ENCODE measurements around the gene MYBPHL.
A peak's percentile ranks its signal among the peaks of the same experiment; 100 is the strongest.

The MYBPHL gene

DNA sequence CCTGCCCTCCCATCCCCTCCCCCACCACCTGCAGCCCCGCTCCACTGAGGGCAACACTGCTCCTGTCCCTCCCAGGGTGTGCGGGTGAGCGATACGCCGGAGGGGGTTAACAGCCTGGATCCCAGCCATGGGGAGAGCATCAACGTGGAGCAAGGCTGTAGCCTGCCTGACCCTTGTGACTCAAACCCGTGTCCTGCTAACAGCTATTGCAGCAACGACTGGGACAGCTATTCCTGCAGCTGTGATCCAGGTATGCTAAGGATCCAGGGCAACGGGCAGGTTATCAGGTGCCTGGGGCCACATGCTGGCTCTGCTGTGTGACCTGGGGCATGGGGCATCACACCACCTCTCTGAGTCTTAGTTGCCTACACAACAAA is 42.4 kb downstream of the MYBPHL start:
- DNase-seq (ENCODE audit: low spot score) = no peak

DNA sequence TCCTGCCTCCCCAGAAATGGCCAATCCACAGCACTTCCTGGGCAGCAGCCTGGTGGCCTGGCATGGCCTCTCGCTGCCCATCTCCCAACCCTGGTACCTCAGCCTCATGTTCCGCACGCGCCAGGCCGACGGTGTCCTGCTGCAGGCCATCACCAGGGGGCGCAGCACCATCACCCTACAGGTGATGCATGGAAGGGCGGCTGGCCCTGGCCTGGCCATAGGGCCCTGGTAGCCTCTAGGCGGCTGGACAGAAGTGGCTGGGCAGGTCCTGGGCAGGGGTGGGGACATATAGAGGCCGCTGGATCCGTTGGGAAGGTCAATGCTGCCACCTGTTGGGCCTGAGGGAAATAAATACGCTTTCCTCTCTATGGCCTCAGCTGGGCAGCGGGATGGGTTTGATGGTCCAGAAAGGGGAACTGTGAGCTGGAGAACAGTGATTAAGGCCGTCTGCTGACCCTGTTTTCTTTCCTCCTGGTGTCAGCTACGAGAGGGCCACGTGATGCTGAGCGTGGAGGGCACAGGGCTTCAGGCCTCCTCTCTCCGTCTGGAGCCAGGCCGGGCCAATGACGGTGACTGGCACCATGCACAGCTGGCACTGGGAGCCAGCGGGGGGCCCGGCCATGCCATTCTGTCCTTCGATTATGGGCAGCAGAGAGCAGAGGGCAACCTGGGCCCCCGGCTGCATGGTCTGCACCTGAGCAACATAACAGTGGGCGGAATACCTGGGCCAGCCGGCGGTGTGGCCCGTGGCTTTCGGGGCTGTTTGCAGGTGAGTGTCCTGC is 43.0 kb downstream of the MYBPHL start:
- peak; percentile 52 for DNase-seq (ENCODE audit: low spot score)

- no peak for DNase-seq (ENCODE audit: low spot score)
Observed at GRCh38 chr1:109263234-109263596, 43.6 kb downstream of the MYBPHL start.

- no peak for DNase-seq (ENCODE audit: low spot score)
Observed at GRCh38 chr1:109262231-109263055, 44.4 kb downstream of the MYBPHL start.

GRCh38 chr1:109261578-109261977 is 45.2 kb downstream of the MYBPHL start:
- no peak for DNase-seq (ENCODE audit: low spot score)

DNA sequence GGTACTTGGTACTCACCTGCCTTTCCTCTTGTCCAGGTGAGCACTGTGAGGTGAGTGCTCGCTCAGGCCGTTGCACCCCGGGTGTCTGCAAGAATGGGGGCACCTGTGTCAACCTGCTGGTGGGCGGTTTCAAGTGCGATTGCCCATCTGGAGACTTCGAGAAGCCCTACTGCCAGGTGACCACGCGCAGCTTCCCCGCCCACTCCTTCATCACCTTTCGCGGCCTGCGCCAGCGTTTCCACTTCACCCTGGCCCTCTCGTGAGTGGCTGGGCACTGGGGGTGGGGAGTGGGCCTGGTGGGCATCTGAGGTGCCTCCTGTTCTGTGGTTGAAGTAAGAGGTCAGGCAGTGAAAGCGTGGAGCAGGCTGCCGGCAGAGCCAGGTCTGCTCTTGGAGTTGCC is 45.8 kb downstream of the MYBPHL start:
- DNase-seq (ENCODE audit: low spot score) = no peak

GRCh38 chr1:109259674-109260557 is 46.9 kb downstream of the MYBPHL start:
- no peak for DNase-seq (ENCODE audit: low spot score)

DNA sequence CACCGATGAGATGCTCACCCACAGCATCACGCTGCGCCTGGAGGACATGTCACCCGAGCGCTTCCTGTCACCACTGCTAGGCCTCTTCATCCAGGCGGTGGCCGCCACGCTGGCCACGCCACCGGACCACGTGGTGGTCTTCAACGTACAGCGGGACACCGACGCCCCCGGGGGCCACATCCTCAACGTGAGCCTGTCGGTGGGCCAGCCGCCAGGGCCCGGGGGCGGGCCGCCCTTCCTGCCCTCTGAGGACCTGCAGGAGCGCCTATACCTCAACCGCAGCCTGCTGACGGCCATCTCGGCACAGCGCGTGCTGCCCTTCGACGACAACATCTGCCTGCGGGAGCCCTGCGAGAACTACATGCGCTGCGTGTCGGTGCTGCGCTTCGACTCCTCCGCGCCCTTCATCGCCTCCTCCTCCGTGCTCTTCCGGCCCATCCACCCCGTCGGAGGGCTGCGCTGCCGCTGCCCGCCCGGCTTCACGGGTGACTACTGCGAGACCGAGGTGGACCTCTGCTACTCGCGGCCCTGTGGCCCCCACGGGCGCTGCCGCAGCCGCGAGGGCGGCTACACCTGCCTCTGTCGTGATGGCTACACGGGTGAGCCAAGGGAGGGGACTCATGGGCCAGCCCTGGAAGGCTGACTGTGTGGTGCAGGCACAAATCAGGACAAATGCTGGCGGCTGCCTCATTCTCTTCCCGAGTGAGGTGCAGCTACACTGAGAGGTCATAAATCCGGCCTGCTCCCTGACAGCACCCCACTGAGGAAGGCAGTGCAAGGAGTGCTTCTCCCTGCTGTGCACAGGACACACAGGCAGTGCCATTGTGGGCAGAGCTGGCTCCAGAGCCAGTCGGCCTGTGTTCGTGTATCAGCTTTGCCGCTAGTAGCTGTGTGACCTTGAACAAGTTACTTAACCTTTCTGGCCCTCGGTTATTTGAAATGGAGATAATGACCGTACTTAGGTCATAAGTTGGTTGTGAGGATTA is 48.0 kb downstream of the MYBPHL start:
- DNase-seq (ENCODE audit: low spot score) = no peak

GRCh38 chr1:109257682-109258421 is 49.0 kb downstream of the MYBPHL start:
- DNase-seq (ENCODE audit: low spot score) = no peak

DNA sequence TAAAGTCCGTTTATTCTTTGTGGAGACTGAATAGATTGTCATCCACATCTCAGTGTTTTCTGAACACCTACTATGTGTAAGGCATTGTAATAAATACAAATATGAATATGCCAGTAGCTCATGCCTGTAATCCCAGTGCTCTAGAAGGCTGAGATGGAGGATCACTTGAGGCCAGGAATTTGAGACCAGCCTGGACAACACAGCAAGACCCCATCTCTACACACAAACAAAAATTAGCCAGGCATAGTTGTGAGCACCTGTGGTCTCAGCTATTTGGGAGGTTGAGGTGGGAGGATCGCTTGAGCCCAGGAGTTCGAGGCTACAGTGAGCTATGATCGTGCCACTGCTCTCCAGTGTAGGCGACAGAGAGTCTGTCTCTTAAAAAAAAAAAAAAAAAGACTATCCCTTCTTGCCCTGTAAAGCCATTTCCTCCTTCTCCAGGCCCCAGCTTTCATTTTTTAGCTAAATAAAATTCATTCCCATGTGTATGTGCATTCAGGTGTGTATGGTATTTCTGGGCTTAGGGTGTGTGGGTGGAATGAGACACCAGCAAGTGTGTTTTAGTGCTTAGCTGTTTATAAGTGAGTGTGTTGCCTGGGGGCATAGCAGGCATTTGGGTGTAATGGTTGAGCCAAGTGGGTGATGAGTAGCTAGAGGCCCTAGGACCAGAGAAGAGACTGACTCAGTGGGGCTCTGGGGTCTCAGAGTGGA is 49.7 kb downstream of the MYBPHL start:
- no peak for DNase-seq (ENCODE audit: low spot score)

GRCh38 chr1:109256085-109256484 is 50.7 kb downstream of the MYBPHL start:
- DNase-seq (ENCODE audit: low spot score) = no peak

- DNase-seq (ENCODE audit: low spot score) = no peak
Observed at GRCh38 chr1:109255678-109256077, 51.1 kb downstream of the MYBPHL start.

DNA sequence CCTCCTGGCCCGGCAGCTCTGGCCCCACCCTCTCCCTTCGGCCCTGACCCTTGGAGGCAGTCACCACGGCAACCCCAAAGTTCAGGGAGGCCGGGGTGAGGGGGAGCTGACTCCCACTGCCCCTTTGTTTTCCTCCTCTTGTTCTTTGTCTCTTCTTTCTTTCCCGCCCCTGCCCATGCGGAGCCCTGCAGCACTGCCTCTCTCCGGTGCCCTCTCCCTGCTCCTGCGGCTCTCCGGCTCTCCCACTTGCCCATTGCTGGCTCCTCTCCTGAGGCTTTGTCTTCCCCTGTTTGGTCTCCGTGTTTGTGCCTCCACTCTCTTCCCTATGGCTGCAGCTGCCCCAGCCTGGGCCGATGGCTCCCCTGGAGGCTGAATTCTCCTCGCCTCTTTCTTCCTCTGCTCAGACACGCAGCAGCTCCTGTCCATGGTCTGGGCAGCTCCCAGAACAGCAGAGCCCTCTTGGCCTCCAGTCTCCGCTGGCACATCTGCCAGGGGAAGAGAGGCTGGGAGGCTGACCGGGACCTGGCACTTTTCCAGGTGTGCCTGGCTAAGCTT is 51.6 kb downstream of the MYBPHL start:
- no peak for DNase-seq (ENCODE audit: low spot score)

- no peak for DNase-seq (ENCODE audit: low spot score)
Observed at GRCh38 chr1:109254621-109255096, 52.2 kb downstream of the MYBPHL start.

DNA sequence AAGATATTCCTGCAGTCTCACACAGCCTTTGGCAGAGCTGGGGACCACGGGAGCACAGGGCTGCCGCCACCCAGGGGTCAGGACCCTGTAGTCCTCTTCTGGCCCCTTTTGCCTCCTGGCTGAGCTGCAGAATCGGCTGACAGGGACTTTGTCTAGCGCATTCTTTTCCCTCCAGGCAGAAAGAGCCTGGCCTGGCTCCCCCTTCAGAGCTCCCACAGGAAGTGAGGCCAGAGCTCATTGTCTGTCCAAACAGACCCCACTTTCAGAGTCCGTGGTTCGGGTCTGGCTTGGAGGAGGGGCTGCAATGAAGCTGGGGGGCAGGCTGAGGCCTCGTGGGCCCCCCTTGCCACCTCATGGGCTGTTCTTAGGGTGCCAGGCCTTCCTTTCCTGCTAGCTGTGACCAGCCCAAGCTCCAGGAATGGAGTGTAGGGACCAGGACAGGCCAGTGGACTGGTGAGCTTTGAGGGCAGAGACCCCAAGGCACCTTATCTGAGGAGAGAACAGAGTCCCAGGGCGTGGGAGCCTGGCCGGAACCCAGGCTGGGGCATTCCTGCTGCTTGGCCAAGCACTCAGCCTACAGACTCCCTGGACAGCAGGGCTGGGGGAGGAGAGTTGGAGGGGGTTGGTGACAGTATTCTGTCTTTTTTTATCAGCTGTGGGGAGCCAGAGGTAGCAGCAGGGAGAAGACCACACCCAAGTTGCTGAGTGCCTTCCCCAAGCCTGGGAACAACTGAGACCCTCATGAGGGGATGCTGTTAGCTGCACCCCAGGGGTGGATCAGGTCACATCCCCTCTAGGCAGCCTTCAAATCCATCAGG is 52.8 kb downstream of the MYBPHL start:
- DNase-seq (ENCODE audit: low spot score) = no peak

GRCh38 chr1:109252893-109253802 is 53.7 kb downstream of the MYBPHL start:
- no peak for DNase-seq (ENCODE audit: low spot score)

DNA sequence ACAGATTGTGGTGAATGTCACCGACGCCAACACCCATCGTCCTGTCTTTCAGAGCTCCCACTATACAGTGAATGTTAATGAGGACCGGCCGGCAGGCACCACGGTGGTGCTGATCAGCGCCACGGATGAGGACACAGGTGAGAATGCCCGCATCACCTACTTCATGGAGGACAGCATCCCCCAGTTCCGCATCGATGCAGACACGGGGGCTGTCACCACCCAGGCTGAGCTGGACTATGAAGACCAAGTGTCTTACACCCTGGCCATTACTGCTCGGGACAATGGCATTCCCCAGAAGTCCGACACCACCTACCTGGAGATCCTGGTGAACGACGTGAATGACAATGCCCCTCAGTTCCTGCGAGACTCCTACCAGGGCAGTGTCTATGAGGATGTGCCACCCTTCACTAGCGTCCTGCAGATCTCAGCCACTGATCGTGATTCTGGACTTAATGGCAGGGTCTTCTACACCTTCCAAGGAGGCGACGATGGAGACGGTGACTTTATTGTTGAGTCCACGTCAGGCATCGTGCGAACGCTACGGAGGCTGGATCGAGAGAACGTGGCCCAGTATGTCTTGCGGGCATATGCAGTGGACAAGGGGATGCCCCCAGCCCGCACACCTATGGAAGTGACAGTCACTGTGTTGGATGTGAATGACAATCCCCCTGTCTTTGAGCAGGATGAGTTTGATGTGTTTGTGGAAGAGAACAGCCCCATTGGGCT is 54.5 kb downstream of the MYBPHL start:
- no peak for DNase-seq (ENCODE audit: low spot score)

Data from LoVo (cell line).